HepG2 (cell line): ENCODE results near the gene ABT1. TPM values are rescaled to one million over a fixed set of nuclear protein-coding genes. Genes with fewer than 3 reads are reported as not detected.

ENCODE experiments used
- E2F1 ChIP-seq: sonication (generic); formaldehyde crosslinking; IDR thresholded peaks from 2 replicates; pipeline ENCODE4 v1.5.0; 2020; ENCODE audit warnings: missing genetic modification reagents
- ELF3 ChIP-seq: IDR thresholded peaks from 2 replicates; pipeline ENCODE4 v1.6.1; 2016; ENCODE audit warnings: missing genetic modification reagents, missing compliant biosample characterization
- GATAD2A ChIP-seq: IDR thresholded peaks from 2 replicates; pipeline ENCODE4 v1.6.1; 2016
- HIVEP1 ChIP-seq: sonication (generic); formaldehyde crosslinking; IDR thresholded peaks from 2 replicates; pipeline ENCODE4 v1.4.0; 2020; ENCODE audit warnings: mild to moderate bottlenecking, missing genetic modification reagents
- IRF2 ChIP-seq: IDR thresholded peaks from 2 replicates; pipeline ENCODE4 v1.6.1; 2018; ENCODE audit warnings: missing genetic modification reagents, missing compliant biosample characterization
- LRRFIP1 ChIP-seq: sonication (generic); formaldehyde crosslinking; conservative IDR thresholded peaks from 2 replicates; pipeline ENCODE4 v1.4.0; 2020; ENCODE audit warnings: missing genetic modification reagents
- MXD3 ChIP-seq: IDR thresholded peaks from 2 replicates; pipeline ENCODE4 v1.6.1; 2016; ENCODE audit warnings: mild to moderate bottlenecking, missing biosample characterization, missing genetic modification reagents
- MXD4 ChIP-seq: IDR thresholded peaks from 2 replicates; pipeline ENCODE4 v1.6.1; 2016; ENCODE audit warnings: mild to moderate bottlenecking, missing biosample characterization, missing genetic modification reagents
- MZF1 ChIP-seq: sonication (generic); formaldehyde crosslinking; IDR thresholded peaks from 2 replicates; pipeline ENCODE4 v1.8.1; 2023; ENCODE audit warnings: mild to moderate bottlenecking, missing genetic modification reagents, borderline replicate concordance
- NCOR1 ChIP-seq: fragments of 200-600 bp; sonication (generic); IDR thresholded peaks from 2 replicates; pipeline ENCODE4 v1.7.0; 2017; ENCODE audit warnings: antibody characterized with exemption, low read length, borderline replicate concordance
- NKX3-1 ChIP-seq: sonication (generic); formaldehyde crosslinking; IDR thresholded peaks from 2 replicates; pipeline ENCODE4 v1.5.0; 2020; ENCODE audit warnings: missing genetic modification reagents
- NONO ChIP-seq, 2 experiments: fragments of 450-650 bp in 1 of 2; sonication (generic) in 1 of 2; formaldehyde crosslinking in 1 of 2; IDR thresholded peaks in 1 of 2; conservative IDR thresholded peaks in 1 of 2; 2 replicates each; pipeline versions ENCODE4 v1.6.1 to v1.8.0; 2017 to 2022; ENCODE audit warnings: mild to moderate bottlenecking in 1 of 2, missing genetic modification reagents in 1 of 2, moderate library complexity in 1 of 2
- SOX6 ChIP-seq, 2 experiments: fragments of 450-650 bp in 1 of 2; sonication (generic) in 1 of 2; formaldehyde crosslinking in 1 of 2; IDR thresholded peaks; 2 replicates each; pipeline versions ENCODE4 v1.4.0 to v1.6.1; 2017 to 2020; ENCODE audit warnings: antibody characterized with exemption in 1 of 2, mild to moderate bottlenecking in 1 of 2, missing genetic modification reagents in 1 of 2
- THRA ChIP-seq: sonication (generic); formaldehyde crosslinking; IDR thresholded peaks from 2 replicates; pipeline ENCODE4 v1.4.0; 2020; ENCODE audit warnings: missing genetic modification reagents, borderline replicate concordance
- XRCC5 ChIP-seq: fragments of 200-400 bp; formaldehyde crosslinking; optimal IDR thresholded peaks from 2 replicates; pipeline ENCODE3; 2017; ENCODE audit warnings: mild to moderate bottlenecking, low read length
- ZNF274 ChIP-seq: sonication (generic); formaldehyde crosslinking; IDR thresholded peaks from 2 replicates; pipeline ENCODE4 v1.5.1; 2020; ENCODE audit warnings: mild to moderate bottlenecking, missing genetic modification reagents
- ZNF710 ChIP-seq: sonication (generic); formaldehyde crosslinking; IDR thresholded peaks from 2 replicates; pipeline ENCODE4 v1.5.0; 2020; ENCODE audit warnings: mild to moderate bottlenecking, missing genetic modification reagents, borderline replicate concordance
- ZNF737 ChIP-seq: sonication (generic); formaldehyde crosslinking; IDR thresholded peaks from 2 replicates; pipeline ENCODE4 v1.5.0; 2020; ENCODE audit warnings: missing genetic modification reagents, mild to moderate bottlenecking, borderline replicate concordance
- ZNF816 ChIP-seq: sonication (generic); formaldehyde crosslinking; IDR thresholded peaks from 2 replicates; pipeline ENCODE4 v1.8.0; 2022; ENCODE audit warnings: missing genetic modification reagents, mild to moderate bottlenecking, borderline replicate concordance
- polyA plus RNA-seq, 8 experiments: library from polyadenylated mRNA; depleted of rRNA in 3 of 8; stranded (reverse) in 7 of 8; unstranded in 1 of 8; fragments of >200 nt; fragmentation: Illumina TruSeq in 4 of 8; extraction: Trizol in 4 of 8; gene quantifications; 2 replicates each; pipeline versions ENCODE4 v1.2.1 to v1.2.3, GENCODE V29; 2011 to 2016; ENCODE audit warnings: low read depth in 4 of 8, missing spikeins in 1 of 8, mixed read lengths in 1 of 8; ENCODE audit not compliant: insufficient read depth in 1 of 8
- total RNA-seq, 5 experiments: library from RNA; depleted of rRNA; stranded (reverse); fragments of >200 nt; fragmentation: Illumina TruSeq; extraction: Trizol; gene quantifications; 2 replicates each; pipeline ENCODE4 v1.2.3, GENCODE V29; 2016; ENCODE audit warnings: low read depth in 1 of 5
- TF ChIP-seq, protein P1 (sequence below): sonication (generic); formaldehyde crosslinking; IDR thresholded peaks from 2 replicates; pipeline ENCODE4 v1.8.1; 2023; ENCODE audit warnings: mild to moderate bottlenecking, missing genetic modification reagents

The ABT1 gene
- total and polyA plus RNA-seq, 2 of the 13 experiments (the other 11 are each of a cell fraction or from before 2014, with no cell fraction given), result 38.4 TPM

DNA sequence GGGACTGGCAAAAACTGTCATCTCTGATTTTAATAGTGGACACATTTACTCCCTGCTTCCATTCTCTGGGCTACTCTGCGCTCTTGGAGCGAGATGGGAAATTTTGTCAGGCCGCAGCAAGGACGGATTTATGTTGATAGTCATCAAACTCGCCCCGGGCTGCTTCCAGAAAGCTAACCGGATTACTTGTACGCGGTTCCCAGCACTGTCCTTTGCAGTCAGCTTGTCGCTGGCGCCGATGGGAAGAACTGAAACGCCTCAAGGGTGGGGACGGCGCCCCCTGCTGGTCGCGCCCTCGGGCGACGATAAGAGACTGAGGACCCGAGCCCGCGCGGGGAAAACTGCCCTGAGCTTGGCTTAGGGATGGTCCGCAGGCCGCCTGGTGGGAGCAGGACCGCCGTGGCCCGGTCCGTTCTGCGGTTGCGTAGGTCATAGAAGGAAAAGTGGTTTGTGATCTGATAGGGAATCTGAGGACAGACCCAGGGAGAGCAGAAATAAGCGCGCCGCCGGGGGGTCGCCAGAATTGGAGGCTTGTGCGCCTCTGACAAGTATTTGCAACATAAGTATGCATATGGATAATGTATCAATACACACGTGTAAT is 984 bp upstream of the ABT1 start (continued):
- TF ChIP-seq NCOR1 (no peak), ZNF737 (CRISPR knock-in tag) (no peak), ELF3 (CRISPR knock-in tag) (peak; percentile 84), IRF2 (CRISPR knock-in tag) (peak; percentile 95), MZF1 (CRISPR knock-in tag) (peak; percentile 80; the same call in 1 of the 2 replicates), NONO (IDR thresholded peaks at IDR 0.05) (no peak), NONO (CRISPR knock-in tag; conservative IDR thresholded peaks at IDR 0.05) (peak; percentile 96), THRA (CRISPR knock-in tag) (peak; percentile 62; the same call in 1 of the 2 replicates), SOX6 (IDR thresholded peaks at IDR 0.05) (no peak), SOX6 (CRISPR knock-in tag; IDR thresholded peaks at IDR 0.05) (peak; percentile 80), ZNF710 (CRISPR knock-in tag) (peak; percentile 89), MXD4 (CRISPR knock-in tag) (peak; percentile 81), ZNF274 (peak; percentile 59; the same call in 1 of the 2 replicates), NKX3-1 (CRISPR knock-in tag) (peak; percentile 78; the same call in 1 of the 2 replicates), XRCC5 (peak; percentile 95), GATAD2A (CRISPR knock-in tag) (peak; percentile 89), MXD3 (peak; percentile 61; the same call in 1 of the 2 replicates), LRRFIP1 (CRISPR knock-in tag) (no peak), E2F1 (no peak), ZNF816 (CRISPR knock-in tag) (peak; percentile 63), HIVEP1 (CRISPR knock-in tag) (no peak)
- TF ChIP-seq, protein P1, sequence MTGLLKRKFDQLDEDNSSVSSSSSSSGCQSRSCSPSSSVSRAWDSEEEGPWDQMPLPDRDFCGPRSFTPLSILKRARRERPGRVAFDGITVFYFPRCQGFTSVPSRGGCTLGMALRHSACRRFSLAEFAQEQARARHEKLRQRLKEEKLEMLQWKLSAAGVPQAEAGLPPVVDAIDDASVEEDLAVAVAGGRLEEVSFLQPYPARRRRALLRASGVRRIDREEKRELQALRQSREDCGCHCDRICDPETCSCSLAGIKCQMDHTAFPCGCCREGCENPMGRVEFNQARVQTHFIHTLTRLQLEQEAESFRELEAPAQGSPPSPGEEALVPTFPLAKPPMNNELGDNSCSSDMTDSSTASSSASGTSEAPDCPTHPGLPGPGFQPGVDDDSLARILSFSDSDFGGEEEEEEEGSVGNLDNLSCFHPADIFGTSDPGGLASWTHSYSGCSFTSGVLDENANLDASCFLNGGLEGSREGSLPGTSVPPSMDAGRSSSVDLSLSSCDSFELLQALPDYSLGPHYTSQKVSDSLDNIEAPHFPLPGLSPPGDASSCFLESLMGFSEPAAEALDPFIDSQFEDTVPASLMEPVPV (CRISPR knock-in tag), result peak; percentile 51; the same call in 1 of the 2 replicates
